Renal cortical epithelial cell (primary cell): ENCODE measurements around the gene PPP2R5C. TPM values are rescaled to one million over a fixed set of nuclear protein-coding genes. Genes with fewer than 3 reads are reported as not detected.

Source experiments
- DNase-seq: peaks from one replicate; pipeline ENCODE4 v3.0.0-alpha.2; 2011; ENCODE audit warnings: low read depth
- total RNA-seq: library from RNA; depleted of rRNA; stranded (reverse); fragments of >200 nt; gene quantifications from 2 replicates; pipeline ENCODE4 v1.2.3, GENCODE V29; 2014

The PPP2R5C gene
- total RNA-seq, 1 donor from 2014 or later: 96.9 TPM

GRCh38 chr14:101887219-101887618 lies 125.7 kb downstream of the PPP2R5C start:
- no peak for DNase-seq

GRCh38 chr14:101888182-101888581 lies 126.7 kb downstream of the PPP2R5C start:
- DNase-seq: no peak

- DNase-seq: no peak
Measured at GRCh38 chr14:101889366-101889765, 127.9 kb downstream of the PPP2R5C start.

GRCh38 chr14:101889898-101890297 lies 128.4 kb downstream of the PPP2R5C start:
- peak; percentile 11 for DNase-seq

GRCh38 chr14:101891471-101891870 lies 130.0 kb downstream of the PPP2R5C start:
- DNase-seq: no peak

- no peak for DNase-seq
Measured at GRCh38 chr14:101893759-101894158, 132.2 kb downstream of the PPP2R5C start.

GRCh38 chr14:101894365-101895081 lies 133.0 kb downstream of the PPP2R5C start:
- no peak for DNase-seq

- no peak for DNase-seq
Measured at GRCh38 chr14:101895256-101895655, 133.7 kb downstream of the PPP2R5C start.

- no peak for DNase-seq
Measured at GRCh38 chr14:101897326-101897725, 135.8 kb downstream of the PPP2R5C start.

GRCh38 chr14:101898416-101898815 lies 136.9 kb downstream of the PPP2R5C start:
- DNase-seq: no peak

GRCh38 chr14:101899263-101899662 lies 137.8 kb downstream of the PPP2R5C start:
- no peak for DNase-seq

GRCh38 chr14:101900253-101900652 lies 138.7 kb downstream of the PPP2R5C start:
- no peak for DNase-seq

- no peak for DNase-seq
Measured at GRCh38 chr14:101903111-101903561, 141.6 kb downstream of the PPP2R5C start.

- DNase-seq: no peak
Measured at GRCh38 chr14:101905614-101906013, 144.1 kb downstream of the PPP2R5C start.

GRCh38 chr14:101906645-101907044 lies 145.1 kb downstream of the PPP2R5C start:
- DNase-seq: no peak

- no peak for DNase-seq
Measured at GRCh38 chr14:101907619-101908018, 146.1 kb downstream of the PPP2R5C start.

- no peak for DNase-seq
Measured at GRCh38 chr14:101908795-101909194, 147.3 kb downstream of the PPP2R5C start.

GRCh38 chr14:101909371-101910096 lies 148.0 kb downstream of the PPP2R5C start:
- no peak for DNase-seq

- DNase-seq: no peak
Measured at GRCh38 chr14:101912841-101913240, 151.3 kb downstream of the PPP2R5C start.

GRCh38 chr14:101914083-101914482 lies 152.6 kb downstream of the PPP2R5C start:
- DNase-seq: no peak

GRCh38 chr14:101915871-101916815 lies 154.6 kb downstream of the PPP2R5C start:
- DNase-seq: no peak

- DNase-seq: no peak
Measured at GRCh38 chr14:101916816-101917412, 155.4 kb downstream of the PPP2R5C start.
